ENCODE measurements around the gene COL6A2. TPM values are rescaled to one million over a fixed set of nuclear protein-coding genes. Genes with fewer than 3 reads are reported as not detected.
"Not testable (repeated sequence)": the region's sequence is repeated elsewhere in the genome, so short reads cannot be mapped to it uniquely, and the experiment has no call there.

COL6A2 gene
- total RNA-seq, 1 donor from 2014 or later = 888 TPM

DNA sequence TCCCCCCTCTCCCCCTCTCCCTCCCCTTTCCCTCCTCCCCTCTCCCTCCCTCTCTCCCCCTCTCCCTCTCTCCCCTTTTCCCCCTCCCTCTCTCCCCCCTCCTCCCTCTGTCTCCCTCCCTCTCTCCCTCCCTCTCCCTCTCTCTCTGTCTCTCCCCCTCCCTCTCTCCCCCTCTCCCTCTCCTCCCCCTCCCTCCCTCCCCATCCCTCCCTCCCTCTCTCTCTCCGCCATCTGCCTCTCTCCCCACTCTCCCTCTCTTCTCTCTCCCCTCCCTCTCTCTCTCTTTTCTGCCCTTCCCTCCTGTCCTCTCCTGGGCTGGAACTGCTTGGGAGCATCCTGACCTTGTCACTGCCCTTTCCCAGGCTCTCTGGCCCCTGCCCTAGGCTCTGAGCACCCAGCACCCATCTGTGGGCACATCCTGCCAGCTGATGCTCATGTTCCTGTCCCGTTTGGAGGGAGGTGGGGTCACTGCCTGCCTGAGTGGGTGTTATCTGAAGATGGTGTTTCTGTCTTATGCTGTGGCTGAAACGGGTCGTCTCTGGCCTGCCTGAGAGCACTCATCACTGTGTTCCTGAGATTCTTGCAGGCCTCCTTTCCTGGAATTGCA lies 46.7 kb downstream of the COL6A2 start:
- DNase-seq = no peak

DNA sequence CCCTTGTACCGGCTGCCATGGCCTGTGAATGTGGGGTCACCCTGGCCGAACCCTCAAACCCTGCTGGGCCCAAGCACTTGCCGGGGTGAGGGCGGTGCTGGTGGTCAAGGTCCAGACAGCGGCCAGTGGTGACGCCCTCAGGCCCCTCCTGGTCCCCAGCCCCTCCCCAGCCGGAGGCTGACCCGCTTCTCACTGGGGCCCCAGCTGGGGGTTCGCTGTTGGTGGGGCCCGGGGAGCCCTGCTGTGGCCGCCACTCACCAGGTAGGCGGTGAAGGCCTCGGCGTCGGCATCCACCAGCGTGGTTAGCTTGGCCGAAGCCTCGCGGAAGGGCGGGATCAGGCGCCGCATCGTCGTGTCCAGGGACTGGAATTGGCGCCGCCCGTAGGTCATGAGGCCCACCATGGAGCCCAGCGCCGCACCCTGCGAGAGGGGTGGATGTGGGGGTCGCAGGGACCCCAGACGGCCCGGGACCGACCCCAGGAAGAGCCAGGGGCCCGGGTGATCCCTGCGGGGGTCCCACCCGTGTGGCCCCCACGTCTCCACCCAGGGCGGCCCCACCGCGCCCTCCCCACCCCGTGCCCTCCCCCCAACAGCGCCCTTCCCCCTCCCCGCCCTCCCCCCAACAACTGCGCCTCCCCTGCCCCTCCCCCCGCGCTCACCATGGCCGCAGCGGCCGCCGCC lies 47.4 kb downstream of the COL6A2 start:
- DNase-seq = no peak

DNA sequence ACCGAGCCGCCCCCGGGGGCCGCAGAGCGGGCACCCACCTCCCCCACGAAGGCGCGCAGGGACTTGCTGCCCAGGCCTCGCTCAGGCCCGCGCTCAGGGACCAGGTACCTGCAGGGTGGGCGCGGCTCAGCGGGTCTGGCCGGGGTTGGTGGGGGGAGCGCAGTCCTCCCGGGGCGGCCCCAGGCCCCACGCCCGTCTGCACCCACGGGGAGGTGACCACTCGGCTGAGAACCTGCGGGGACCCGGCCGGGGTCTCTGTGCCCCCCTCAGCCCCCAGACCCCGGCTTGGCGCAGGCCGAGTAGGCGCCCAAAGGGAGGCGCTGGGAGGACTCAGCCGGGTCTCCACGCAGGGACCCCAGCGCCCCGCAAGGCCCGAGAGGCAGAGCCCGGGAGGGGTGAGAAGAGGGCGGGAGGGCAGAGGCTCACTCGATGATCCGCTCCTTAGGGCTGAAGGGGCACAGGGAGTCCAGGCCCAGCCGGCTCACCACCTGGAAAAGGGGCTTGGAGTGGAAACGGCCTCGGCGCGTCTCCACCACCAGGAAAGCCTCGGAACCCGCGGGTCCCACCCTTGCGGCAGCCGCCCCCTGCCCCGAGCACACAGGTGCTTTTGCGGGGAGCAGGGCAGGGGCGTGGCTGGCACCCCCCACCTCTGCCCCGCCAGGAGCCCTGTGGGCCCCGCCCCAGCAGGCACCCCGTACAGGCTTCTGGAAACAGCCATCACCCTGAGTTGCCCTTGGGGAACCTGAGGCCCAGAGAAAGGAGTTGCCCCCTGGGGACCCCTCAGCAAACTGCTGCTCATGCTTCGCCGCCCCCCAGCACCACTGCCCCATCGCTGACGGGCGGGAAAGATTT lies 48.2 kb downstream of the COL6A2 start:
- DNase-seq = no peak

DNA sequence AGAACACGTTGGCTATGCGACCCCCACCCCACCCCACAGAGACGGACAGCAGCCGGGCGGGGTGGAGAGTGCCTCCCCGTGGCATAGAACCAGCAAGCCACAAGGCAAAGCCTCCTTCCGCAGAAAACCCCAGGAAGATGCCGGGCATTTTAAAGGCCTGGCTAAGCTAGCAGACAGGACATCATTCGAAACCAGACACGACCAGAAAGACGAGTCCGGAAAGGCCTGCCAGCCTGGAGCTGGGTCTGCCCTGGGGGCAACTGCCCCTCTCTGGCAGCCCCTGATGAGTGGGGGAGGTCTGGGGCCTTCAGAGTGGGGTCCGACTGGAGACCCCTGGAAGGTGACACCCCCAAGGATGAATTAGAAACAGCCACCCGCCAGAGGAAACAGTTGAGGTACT lies 48.9 kb downstream of the COL6A2 start:
- no peak for DNase-seq

DNA sequence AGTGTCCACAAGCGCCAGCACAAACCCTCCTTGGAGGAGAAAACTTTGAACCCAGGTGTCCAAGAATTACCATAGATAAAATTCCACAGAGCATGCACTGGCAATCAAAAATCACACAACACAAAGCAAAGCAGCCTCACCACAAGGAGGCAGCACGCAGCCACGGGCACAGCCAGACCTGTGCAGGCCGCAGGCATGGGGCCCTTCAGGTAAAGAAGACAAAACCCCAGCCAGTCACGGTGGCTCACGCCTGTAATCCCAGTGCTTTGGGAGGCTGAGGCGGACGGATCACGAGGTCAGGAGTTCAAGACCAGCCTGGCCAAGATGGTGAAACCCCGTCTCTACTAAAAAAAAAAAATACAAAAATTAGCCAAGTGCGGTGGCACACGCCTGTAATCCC lies 49.5 kb downstream of the COL6A2 start:
- DNase-seq = not testable (repeated sequence)

DNA sequence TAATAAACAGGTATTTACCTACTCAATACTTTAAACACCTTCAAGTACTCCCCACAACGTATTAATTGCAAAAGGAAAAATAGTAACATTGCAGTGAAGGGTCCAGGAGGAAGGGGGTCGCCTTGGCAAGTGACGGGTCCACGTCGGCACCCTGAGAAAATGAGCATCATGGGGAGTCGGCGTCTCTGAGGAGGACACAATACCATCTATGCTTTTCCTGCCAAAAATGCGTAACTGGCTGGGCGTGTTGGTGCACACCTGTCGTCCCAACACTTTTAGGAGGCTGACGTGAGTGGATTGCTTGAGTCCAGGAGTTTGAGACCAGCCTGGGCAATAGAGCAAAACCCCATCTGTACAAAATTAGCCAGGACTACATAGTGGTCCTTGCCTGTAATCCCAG lies 50.2 kb downstream of the COL6A2 start:
- no peak for DNase-seq

DNA sequence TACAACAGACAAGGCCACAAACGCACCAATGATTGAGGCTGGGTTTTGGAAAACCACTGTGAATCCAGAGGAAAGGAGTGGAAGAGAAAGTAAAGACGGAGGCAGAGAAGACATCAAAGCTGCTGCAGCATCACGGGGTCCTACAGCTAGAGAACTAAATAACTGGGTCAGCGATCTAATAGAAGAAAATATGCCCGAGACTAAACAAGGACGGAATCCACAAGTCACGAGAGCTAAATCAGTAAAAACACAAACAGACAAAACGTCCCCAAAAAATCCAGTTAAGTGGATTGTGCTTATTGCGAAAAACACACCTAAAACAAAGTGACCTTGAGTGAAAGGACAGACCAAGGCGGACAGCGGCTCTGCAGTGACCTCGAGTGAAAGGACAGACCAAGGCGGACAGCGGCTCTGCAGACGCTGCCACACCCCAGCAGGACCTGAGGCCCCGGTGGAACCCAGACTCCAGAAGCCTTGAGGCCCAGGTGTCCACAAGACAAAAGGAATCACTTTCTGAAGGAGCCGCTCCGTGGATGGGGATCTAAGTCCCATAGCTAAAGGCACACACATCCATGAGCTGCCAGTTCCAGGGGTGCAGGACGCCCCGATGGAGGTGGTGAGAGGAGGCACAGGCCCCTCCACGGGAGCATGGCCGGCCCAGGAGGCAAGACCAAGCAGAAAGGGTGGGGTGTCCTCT lies 51.4 kb downstream of the COL6A2 start:
- DNase-seq = no peak

DNA sequence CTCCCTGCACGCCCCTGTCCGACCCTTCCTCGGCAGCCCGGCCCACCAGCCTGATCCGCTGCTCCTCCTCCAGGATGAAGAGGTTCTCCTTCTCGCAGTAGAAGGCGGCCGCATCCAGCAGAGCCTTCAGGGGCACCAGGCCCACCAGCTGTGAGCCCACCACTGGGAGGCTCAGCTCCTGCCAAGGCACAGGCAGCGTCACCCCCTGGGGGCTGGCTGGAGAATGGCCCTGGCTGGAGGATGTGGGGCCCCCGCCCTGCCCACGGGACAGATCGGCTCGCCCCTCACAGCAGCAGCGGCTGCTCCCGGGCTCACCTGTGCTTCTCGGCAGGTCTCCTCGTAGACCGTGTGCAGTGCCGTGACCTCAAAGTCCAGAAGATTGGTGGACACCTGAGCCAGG lies 52.2 kb downstream of the COL6A2 start:
- no peak for DNase-seq

DNA sequence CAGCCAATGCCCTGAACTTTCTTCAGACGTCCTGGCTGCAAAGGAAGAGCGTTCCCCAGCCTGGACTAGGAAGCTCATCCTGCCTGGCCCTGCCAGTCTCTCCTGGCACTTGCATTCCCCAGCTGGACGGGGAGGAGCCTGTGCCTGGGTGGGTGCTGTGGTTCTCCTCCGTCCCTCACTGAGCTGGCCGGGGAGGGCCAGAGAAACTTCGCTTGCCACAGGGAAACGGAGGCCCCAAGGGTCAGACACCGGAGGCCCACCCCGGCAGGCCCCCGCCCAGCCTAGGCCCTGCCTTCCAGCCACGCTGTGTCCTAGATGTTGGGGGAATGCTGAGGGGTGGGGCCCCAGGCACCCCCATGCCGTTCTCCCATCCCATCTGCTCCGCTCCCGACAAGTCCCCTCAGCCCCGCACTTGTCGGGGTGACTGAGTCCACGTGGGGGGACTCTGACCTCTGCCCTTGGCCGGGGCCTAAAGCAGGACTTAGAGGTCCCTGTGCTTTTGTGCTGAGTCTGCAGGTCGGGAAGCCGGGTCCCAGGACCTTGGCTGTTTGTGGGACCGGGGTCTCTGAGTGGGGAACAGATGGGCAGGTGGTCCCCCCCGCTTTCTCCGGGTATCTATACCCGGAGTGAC lies 52.7 kb downstream of the COL6A2 start:
- DNase-seq = peak; percentile 21

DNA sequence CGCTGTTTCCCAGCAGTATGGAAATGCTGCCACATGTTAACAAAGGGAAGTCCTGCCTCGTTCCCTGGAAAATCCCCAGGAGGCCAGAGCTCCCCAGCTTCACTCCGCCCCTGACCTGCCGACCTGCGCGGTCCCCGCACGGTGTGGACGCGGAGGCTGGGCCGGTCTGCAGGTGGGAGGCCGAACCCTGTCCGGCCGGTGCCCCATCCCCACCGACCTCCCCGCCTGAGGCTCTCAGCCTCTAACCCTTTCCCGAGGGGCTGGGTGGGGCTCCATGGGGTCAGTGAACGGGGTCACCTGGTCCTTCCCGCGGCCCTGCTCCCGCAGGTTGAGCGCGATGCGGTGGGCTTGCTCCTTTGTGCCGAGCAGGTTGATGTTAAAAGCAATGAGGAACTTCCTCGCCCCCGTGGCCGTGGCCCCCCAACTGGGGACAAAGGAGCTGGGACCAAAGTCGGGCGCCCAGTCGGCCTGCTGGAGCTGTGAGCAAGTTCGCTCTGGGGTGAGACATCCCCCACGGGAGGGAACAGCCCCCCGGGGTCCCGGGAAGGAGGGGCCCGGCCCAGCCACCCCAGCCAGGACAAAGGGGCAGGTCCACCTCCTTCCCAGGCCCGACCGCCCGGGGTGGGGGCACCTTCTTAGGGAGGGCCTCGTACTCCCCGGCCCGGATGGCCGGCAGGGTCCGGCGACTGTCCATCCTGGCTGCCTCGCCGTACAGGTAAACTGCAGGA lies 53.5 kb downstream of the COL6A2 start:
- DNase-seq = no peak

DNA sequence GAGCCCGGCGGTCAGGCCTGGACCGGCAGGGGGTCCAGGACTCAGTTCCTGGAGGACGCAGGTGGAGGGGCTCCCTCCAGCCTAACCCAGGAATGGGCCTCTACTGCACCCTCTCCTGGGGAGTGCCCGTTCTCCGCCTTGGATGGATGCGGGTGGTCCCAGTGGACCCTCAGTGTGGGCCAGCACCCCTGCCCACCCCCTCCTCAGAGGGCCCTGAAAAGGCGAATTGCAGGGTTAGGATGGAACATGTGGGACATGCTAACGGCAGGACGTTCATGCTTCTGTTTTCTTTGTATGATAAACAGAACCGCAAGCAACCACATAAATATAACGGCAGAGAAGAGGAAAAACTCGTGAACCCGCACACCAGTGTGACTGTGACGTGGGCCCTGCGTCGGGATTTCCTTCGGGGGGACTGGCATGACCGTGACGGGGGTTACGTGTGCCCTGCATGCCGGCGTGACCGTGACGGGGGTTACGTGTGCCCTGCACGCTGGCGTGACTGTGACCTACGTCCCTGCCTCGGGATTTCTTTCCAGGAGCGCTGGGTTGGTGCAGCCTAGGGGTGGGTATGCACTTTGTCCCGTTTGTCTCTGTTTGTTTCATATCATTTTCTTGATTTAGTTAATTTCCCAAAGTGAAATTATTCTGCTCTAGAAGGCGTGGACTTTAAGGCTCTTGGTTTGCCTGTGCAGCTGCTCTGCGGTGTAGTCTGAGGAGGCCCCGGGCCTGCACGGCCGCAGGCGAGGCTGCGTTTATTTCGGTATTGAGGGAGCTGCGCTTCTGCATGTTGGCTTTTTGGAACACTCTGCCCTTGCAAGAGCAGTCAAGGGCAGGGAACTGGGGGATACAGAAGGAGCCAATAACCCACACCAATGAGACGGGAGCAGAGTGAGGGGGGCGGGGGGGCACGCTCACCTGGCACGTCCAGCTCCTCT lies 54.3 kb downstream of the COL6A2 start:
- no peak for DNase-seq

DNA sequence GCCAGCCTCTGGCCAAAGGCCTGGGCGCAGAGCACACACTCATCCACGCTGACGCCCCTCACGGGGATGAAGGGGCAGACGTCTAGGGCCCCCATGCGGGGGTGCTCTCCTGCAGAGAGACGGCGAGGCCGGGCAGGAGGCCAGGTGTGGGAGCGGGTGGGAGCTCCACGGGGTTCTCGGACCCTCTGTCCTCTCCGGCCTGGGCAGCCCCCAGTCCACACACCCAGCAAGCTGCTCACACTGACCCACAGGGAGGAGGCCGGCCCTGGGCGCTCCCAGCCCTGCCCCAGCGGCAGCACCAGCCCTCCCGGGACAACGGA lies 55.0 kb downstream of the COL6A2 start:
- DNase-seq = no peak

DNA sequence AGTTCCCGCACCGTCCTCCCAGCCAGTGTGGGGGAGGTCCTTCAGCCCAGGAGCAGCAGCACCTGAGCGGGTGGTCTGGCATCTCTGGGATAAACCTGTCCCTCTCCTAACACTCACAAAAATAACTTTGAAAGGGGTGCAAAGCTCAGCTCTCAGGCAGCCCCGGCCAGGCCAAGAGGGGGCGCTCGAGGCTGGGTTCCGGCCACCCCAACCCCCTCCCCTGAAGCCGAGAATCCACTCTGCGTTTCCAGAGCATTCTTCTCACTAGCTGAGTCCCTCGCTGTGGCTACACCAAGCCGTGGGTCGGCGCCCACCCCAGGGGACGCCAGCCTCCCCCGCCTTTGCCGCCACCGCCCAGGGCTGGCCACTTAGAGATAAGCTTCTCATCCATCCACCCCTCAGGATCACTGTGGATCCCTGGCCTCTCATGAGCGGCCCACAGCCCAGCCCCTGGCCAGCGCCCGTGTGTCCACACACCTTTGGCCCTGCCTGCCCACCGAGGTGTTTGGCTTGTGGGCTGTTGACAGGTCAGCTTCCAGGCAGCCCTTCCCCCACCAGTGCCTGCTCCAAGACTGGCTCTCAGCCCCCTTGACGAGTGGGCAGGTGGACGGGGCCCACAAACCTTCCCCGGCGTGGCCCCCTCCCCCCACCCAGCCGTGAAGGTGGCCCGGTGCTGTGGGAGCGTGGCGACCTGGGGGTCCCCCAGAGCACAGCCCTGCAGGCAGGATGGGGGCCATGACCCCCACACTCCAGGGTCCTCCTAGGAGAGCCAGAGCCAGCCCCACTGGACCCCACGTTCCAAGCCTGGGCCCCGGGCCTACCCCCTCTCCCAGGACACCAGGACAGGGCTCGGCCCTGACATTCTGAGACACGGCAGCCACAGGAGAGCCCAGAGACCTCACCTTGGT lies 55.6 kb downstream of the COL6A2 start:
- DNase-seq = peak; percentile 70

DNA sequence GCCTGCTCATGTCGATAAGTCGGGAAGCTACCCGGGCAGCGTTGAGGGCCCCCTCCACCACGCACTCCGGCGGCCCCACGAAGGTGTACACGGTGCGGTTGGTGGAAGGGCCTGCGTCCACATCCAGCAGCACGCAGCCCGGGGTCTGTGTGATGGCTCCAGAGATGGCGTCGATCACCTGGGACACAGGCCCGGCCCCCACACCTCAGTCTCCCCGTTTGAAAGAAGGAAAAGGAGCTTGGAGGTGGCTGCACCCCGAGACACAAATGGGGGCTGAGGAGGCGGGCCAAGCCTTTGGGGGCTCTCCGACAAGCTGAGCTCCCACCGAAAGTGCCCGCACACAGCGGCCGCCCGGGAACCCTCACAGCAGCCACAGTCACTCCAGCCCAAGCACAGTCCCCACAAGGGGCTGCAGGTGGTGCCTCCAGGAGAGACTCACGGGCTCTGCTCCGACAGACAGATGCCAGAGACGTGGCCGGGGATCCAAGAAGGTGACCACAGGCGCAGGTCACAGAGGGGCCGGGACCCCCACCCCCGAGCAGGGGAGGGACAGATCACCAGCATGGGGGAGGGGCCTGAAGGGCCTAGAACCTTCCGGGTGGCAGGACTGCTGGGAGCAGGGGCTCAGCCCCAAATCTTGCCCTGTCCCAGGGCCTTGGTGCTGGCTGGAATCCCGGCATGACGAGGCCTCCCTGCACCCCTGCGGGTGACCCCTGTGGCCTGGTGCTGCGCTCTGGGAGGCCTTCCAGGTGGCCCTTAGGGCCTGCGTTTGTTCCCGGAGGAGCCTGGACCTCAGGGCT lies 56.4 kb downstream of the COL6A2 start:
- no peak for DNase-seq

DNA sequence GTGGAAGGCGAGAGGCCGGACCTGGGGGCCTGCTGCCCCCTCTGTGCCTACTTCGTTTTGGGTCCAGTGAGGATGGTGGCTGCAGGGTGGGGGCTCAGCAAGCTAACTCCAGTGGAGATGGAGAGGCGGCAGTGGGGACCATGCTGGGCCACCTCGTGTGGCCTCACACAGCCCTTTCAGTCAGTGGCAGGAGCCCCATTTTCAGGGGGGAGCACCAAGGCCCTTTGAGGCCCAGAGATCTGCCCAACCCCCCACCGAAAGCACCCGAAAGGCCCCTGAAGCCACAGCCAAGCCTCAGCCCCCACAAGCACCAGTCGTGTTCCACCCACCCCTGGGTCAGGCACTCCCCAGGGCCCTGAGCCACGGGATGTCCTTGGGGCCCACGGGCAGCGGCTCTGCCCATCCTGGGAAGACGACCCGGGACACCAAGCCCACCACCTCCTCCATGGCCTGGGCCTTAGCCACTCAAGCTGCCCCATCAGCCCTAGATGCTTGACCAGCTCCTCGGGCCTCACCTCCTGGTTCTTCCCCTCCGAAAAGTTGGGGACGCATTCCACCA lies 57.1 kb downstream of the COL6A2 start:
- no peak for DNase-seq

DNA sequence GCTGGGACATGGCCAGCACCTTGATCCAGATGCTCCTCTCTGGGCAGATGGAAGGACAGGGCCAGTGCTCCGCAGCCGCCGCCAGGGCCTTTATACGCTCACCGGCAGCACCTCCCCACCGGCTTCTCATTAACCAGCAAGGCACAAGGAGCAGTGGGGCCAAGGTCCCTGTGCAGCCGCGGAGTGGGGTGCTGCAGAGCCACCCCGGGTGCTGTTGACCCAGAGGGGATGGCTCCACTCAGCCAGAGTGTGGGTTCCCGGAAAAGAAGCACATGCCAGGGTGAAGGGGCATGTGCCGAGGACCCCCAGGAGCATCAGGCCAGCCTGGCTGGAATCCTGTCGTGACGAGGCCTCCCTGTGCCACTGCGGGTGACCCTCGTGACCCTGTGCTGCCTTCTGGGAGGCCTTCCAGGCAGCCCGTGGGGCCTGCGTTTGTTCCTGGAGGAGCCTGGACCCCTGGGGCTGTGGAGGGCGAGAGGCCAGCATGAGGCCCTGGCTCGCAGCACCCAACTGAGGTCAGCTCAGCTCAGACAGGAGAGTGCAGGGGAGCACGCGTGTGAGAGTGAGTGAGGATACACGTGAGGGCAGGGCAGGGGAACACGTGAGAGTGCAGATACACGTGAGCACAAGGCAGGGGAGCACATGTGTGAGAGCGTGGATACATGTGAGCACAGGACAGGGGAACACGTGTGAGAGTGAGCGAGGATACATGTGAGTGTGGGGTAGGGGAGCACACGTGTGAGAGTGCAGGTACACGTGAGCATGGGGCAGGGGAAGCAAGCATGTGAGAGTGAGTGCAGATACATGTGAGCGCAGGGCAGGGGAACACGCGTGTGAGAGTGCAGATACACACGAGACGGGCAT lies 57.8 kb downstream of the COL6A2 start, which contains the start of gene FTCD:
Gene FTCD, minus strand, starts transcription at position 66 of the 864 bp plus-strand sequence. Its CDS starts 56 bp downstream, at position 10.
- DNase-seq = no peak

DNA sequence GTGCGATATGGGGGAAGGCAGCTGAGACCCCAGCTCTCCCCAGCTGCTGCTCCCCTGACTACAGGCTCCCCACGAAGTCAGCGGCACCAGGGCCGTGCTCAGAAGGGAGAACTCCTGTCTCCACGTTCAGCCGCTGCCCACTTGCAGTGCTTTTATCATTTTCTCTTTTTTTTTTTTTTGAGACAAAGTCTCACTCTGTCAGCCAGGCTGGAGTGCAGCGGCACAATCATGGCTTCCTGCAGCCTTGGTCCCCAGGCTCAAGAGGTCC lies 58.4 kb downstream of the COL6A2 start:
- no peak for DNase-seq
